GM19193 (cell line): ENCODE results near the gene EHD1.

Experiments
- POLR2A ChIP-seq: IDR thresholded peaks from 4 replicates; pipeline ENCODE4 v1.6.1; 2011; ENCODE audit not compliant: insufficient read depth, insufficient read length; ENCODE audit errors: extremely low read depth

The EHD1 gene

GRCh38 chr11:64915376-64915887 is 37.0 kb upstream of the EHD1 start:
- no peak for TF ChIP-seq POLR2A

GRCh38 chr11:64914123-64914522 is 35.7 kb upstream of the EHD1 start:
- no peak for TF ChIP-seq POLR2A

GRCh38 chr11:64913171-64913727 is 34.8 kb upstream of the EHD1 start:
- TF ChIP-seq POLR2A: no peak

DNA sequence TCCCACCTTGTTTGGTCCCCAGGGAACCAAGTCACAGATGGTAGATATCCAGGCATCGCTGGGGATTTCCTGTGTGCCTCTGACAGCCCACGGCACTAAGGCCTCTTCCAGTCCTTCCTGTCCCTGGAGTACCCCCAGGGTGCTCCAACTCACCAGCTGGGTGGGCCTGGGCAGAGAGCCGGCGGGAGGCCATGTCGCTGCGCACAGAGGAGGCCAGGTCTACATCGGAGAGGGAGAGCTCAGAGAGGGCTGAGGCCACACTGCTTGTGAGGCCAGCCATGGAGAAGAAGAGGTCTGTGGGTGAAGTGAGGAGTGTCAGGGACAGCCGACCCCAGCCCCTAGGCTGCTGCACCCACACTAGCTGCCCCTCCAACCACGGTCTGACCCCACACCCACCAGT is 33.3 kb upstream of the EHD1 start:
- no peak for TF ChIP-seq POLR2A

DNA sequence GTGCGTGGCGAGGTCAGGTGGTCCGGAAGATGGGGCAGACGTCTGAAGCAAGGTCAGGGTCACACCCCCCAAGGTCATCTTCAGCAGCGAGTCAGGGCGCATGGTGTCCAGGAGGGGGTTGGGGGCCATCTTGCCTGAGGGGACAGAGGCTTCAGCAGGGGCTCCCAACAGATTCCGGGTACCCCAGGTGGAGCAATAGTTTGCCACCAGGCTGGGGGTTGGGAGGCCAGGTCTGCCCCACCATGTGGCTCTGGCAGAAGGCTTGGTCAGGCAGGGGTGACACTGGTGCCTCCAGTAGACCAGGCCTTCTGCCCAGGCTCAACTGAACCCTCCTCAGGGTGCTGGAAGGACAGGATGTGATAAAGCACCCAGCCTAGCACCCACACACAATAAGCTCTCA is 32.7 kb upstream of the EHD1 start:
- no peak for TF ChIP-seq POLR2A

- TF ChIP-seq POLR2A: no peak
Observed at GRCh38 chr11:64910451-64911093, 32.2 kb upstream of the EHD1 start.

GRCh38 chr11:64909653-64910343 is 31.4 kb upstream of the EHD1 start:
- TF ChIP-seq POLR2A: no peak

GRCh38 chr11:64908766-64909165 is 30.3 kb upstream of the EHD1 start:
- no peak for TF ChIP-seq POLR2A

DNA sequence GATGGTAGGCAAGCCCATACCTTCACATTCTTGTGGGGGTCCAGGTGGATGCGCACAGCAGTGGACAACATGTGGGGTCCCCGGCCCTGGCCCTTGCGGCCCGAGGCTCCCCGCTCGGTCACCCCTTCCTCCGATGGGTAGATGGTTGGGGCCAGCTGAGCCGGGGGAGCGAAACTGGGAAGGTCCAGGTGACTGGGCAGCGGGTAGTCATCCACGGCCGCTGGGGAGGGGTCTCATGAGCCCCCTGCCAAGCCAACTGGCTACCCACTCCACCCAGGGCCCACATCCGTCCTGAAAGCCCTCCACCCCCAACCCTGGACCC is 27.9 kb upstream of the EHD1 start:
- TF ChIP-seq POLR2A: no peak

GRCh38 chr11:64905516-64906313 is 27.3 kb upstream of the EHD1 start:
- TF ChIP-seq POLR2A: no peak

DNA sequence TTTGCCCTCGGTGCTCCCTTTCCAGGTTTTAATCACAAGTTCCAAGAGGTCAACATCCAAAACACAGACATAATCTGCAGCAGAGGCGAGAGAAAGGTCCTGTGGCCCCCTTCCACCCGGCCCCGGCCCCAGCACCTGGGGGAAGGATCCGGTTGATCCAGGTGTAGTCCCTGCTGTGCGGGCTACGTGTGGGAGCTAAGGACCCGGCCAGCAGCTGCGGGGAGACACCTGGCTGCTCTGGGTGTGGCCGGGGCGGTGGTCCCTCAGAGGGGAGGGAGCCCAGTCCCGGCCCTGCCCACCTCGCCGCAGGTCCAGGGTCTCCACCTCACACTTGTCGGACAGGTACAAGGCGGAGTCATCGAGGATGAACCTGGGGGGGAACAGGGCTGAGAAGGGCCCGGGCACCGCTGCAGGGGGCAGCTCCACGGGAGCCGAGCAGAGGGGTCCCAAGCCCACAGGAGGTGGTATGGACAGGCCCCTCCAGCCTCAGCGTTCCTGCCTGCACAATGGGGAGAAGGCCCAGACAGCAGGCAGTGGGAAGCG is 24.9 kb upstream of the EHD1 start:
- TF ChIP-seq POLR2A: no peak

- TF ChIP-seq POLR2A: no peak
Observed at GRCh38 chr11:64902102-64902900, 23.9 kb upstream of the EHD1 start.

DNA sequence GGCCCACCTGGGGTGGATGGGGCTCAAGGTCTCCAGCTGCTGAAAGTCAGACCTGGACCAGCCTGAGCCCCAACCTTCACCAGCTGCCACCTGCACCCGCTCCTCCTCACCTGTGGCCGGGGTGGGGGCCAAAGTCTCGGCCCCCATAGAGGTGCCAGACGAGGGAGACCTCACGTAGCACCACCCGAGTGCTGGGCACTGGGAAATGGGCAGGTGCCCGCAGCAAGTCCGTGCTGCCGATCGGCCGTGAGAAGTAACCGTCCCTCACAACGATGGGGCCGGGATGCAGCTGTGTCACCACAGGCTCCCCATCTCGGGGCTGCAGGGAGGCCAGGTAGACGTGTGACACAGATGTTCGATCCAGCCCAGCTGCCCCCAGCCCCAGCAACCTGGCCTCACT is 22.4 kb upstream of the EHD1 start:
- TF ChIP-seq POLR2A: no peak

DNA sequence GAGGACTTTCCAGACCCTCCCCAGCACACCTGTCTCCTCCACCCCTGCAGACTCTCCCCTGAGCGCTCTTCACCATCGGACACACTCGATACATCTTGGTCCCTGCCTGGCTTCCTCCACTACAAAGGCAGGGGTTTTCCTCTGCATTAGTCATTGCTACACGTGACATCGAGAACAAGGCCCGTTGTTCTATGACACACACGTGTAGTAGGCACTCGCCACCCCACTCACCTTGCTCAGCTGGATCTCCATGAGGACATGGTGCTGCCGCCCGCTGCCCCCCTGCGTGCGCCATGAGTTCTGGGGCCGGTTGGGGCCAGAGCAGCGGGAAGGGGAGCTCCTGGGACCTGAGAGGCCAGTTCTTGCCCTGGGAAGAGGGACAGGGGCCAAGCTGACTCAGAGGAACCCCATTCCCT is 21.9 kb upstream of the EHD1 start:
- no peak for TF ChIP-seq POLR2A

DNA sequence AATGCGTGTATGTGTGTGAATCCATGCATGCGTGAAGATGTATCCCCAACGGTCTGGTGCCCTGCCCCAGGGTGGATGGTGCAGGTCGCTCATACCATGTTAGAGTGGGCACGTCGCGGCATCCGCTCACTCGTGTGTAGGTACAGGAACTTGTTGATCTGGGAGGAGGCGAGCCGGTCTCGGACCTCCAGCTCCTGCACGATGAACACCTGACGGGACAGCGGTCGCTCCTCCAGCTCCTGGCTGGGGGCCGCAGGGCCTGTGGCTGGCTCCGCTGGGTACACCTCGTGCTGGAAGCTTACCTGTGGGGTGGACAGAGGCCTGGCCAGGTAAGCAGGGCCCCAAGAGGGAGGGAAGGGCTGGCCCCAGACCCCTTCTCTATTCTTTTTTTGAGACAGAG is 20.1 kb upstream of the EHD1 start:
- TF ChIP-seq POLR2A: no peak

- TF ChIP-seq POLR2A: no peak
Observed at GRCh38 chr11:64898076-64898445, 19.6 kb upstream of the EHD1 start.
